HepG2 (cell line): ENCODE measurements around the gene TRPM1.

ENCODE experiments used
- ESRRA ChIP-seq: sonication (generic); formaldehyde crosslinking; IDR thresholded peaks from 2 replicates; pipeline ENCODE4 v1.5.1; 2020; ENCODE audit warnings: mild to moderate bottlenecking, low read depth, missing genetic modification reagents
- POLR2A ChIP-seq, 2 experiments: IDR thresholded peaks; 2 replicates each; pipeline ENCODE4 v1.6.1; 2011; ENCODE audit warnings: low read depth in 2 of 2, low read length in 2 of 2, mild to moderate bottlenecking in 1 of 2, moderate library complexity in 1 of 2; ENCODE audit not compliant: insufficient read depth in 1 of 2
- ZNF747 ChIP-seq: sonication (generic); formaldehyde crosslinking; IDR thresholded peaks from 2 replicates; pipeline ENCODE4 v1.8.1; 2023; ENCODE audit warnings: missing genetic modification reagents, mild to moderate bottlenecking, borderline replicate concordance
- TF ChIP-seq, protein P1 (sequence below): sonication (generic); formaldehyde crosslinking; IDR thresholded peaks from 2 replicates; pipeline ENCODE4 v1.5.0; 2020; ENCODE audit warnings: mild to moderate bottlenecking, missing genetic modification reagents, moderate library complexity

DNA sequence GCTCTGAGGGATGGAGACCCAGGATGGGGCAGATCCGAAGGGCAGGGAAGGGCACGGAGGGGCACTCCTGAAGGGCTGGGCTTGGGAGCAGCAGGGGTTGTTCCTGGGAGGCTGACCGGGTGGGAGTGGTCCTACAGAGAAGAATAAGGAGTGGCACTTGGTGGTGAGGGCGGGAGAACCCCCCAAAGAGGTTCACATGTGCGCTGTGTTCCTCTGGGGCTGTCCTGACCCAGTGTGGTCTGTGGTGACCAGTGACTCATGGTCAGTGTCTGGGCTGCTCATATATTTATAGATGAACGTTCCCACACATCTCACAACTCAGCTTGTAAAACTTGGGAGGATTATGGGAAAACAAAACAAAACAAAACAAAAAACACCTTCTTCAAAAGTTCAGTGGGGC lies 10.0 kb downstream of the TRPM1 start:
- TF ChIP-seq, protein P1, sequence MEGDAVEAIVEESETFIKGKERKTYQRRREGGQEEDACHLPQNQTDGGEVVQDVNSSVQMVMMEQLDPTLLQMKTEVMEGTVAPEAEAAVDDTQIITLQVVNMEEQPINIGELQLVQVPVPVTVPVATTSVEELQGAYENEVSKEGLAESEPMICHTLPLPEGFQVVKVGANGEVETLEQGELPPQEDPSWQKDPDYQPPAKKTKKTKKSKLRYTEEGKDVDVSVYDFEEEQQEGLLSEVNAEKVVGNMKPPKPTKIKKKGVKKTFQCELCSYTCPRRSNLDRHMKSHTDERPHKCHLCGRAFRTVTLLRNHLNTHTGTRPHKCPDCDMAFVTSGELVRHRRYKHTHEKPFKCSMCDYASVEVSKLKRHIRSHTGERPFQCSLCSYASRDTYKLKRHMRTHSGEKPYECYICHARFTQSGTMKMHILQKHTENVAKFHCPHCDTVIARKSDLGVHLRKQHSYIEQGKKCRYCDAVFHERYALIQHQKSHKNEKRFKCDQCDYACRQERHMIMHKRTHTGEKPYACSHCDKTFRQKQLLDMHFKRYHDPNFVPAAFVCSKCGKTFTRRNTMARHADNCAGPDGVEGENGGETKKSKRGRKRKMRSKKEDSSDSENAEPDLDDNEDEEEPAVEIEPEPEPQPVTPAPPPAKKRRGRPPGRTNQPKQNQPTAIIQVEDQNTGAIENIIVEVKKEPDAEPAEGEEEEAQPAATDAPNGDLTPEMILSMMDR = no peak
- TF ChIP-seq ESRRA (no peak), POLR2A (IDR thresholded peaks at IDR 0.05; ENCODE audit: insufficient read depth in 1 of 2, low read depth in 2 of 2, low read length in 2 of 2) (no peak), ZNF747 (CRISPR knock-in tag) (no peak)
